ENCODE data around the gene VDAC1. TPM values are rescaled to one million over a fixed set of nuclear protein-coding genes. Genes with fewer than 3 reads are reported as not detected.

VDAC1 gene
- total RNA-seq, 1 donor from 2014 or later, result 218 TPM

GRCh38 chr5:133945568-133945967 lies 59.2 kb downstream of the VDAC1 start:
- Mint-ChIP-seq H3K9me3 (no peaks in the 10 kb centered on the region), H3K4me3 (no peak overlapping the region), H3K36me3 (ENCODE audit: low read depth) (no peaks in the 10 kb centered on the region), H3K27me3 (ENCODE audit: low read depth) (no peaks in the 10 kb centered on the region), H3K4me1 (no peaks in the 10 kb centered on the region), H3K27ac (ENCODE audit: unreplicated experiment) (no peak overlapping the region)
- TF ChIP-seq, protein P1, sequence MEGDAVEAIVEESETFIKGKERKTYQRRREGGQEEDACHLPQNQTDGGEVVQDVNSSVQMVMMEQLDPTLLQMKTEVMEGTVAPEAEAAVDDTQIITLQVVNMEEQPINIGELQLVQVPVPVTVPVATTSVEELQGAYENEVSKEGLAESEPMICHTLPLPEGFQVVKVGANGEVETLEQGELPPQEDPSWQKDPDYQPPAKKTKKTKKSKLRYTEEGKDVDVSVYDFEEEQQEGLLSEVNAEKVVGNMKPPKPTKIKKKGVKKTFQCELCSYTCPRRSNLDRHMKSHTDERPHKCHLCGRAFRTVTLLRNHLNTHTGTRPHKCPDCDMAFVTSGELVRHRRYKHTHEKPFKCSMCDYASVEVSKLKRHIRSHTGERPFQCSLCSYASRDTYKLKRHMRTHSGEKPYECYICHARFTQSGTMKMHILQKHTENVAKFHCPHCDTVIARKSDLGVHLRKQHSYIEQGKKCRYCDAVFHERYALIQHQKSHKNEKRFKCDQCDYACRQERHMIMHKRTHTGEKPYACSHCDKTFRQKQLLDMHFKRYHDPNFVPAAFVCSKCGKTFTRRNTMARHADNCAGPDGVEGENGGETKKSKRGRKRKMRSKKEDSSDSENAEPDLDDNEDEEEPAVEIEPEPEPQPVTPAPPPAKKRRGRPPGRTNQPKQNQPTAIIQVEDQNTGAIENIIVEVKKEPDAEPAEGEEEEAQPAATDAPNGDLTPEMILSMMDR (conservative IDR thresholded peaks at IDR 0.05), result no peak
- DNase-seq (ENCODE audit: low read depth, low spot score), result no peak

DNA sequence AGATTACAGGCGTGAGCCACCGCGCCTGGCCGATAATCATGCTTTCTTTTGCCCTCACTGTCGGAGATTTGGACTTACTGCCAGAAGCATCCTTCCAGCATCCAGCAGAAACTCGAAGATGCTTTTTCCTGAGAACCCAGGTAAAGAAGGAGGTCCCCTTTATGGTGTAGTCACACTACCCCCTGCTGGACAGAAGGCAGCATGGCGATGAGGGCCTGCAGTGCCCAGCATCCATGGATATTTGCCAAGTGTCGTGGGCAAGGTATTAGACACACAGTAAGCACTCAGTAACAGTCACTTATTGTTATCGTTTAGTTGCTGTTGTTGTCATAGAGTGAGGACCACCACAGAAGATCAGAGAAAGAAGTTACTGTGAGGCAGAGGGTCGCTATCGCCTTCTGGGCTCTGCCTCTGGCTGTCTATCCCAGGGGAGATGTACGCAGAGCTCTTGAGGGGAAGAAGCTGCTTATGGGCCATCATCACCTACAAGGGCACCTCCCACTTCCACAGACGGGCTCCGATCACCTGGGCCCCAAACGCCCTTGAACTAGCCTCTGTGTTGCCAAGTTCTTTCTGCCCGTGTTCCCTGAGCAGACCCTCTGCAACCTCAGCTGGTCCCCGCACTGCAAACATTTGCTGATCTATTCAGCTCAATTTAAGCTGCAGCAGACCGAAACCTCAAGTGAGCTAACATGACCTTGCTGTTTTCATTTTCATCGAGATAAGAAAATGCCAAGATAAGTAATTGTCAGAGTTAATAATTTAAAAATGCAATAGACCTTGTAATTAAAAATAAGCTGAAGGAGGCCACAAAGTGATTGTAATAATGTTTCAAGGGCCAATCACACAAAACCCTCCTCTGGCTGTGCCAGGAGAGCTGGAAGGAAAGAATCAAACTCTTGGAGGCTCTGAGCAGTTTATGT lies 60.3 kb downstream of the VDAC1 start:
- Mint-ChIP-seq H3K4me1 (no peaks in the 10 kb centered on the region), H3K9me3 (no peaks in the 10 kb centered on the region), H3K4me3 (no peak overlapping the region), H3K27me3 (ENCODE audit: low read depth) (no peaks in the 10 kb centered on the region), H3K27ac (ENCODE audit: unreplicated experiment) (no peak overlapping the region), H3K36me3 (ENCODE audit: low read depth) (no peaks in the 10 kb centered on the region)
- TF ChIP-seq, protein P1 (conservative IDR thresholded peaks at IDR 0.05), result peak; percentile 77
- peak; percentile 51 for DNase-seq (ENCODE audit: low read depth, low spot score)

DNA sequence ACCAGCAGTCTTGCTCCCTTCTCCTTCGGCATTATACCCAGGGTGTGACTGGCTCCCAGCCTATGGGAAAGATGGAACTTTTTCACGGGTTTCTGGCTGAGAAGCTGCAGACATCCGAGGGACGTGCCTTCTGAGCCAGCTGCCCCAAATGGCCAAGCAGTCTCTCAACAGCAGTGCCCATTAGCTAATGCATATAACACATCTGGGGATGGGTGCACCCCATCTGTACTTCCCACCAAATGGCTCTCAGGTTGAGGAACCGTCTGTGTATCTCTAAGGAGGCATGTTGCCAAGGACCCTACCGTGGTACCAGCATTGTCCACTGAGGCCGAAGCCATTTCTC lies 61.3 kb downstream of the VDAC1 start:
- no peaks in the 10 kb centered on the region for H3K36me3 Mint-ChIP-seq (ENCODE audit: low read depth)
- no peak for DNase-seq (ENCODE audit: low read depth, low spot score)
- H3K27me3 Mint-ChIP-seq (ENCODE audit: low read depth), result no peaks in the 10 kb centered on the region
- no peaks in the 10 kb centered on the region for H3K9me3 Mint-ChIP-seq
- H3K27ac Mint-ChIP-seq (ENCODE audit: unreplicated experiment), result no peak overlapping the region
- H3K4me1 Mint-ChIP-seq, result no peaks in the 10 kb centered on the region
- TF ChIP-seq, protein P1 (conservative IDR thresholded peaks at IDR 0.05), result no peak
- no peak overlapping the region for H3K4me3 Mint-ChIP-seq

- H3K36me3 Mint-ChIP-seq (ENCODE audit: low read depth), result no peaks in the 10 kb centered on the region
- H3K27ac Mint-ChIP-seq (ENCODE audit: unreplicated experiment), result no peak overlapping the region
- DNase-seq (ENCODE audit: low read depth, low spot score), result no peak
- no peaks in the 10 kb centered on the region for H3K9me3 Mint-ChIP-seq
- H3K4me3 Mint-ChIP-seq, result no peak overlapping the region
- H3K27me3 Mint-ChIP-seq (ENCODE audit: low read depth), result no peaks in the 10 kb centered on the region
- no peaks in the 10 kb centered on the region for H3K4me1 Mint-ChIP-seq
- TF ChIP-seq, protein P1 (conservative IDR thresholded peaks at IDR 0.05), result no peak
Measured at GRCh38 chr5:133942614-133943474, 61.9 kb downstream of the VDAC1 start.

DNA sequence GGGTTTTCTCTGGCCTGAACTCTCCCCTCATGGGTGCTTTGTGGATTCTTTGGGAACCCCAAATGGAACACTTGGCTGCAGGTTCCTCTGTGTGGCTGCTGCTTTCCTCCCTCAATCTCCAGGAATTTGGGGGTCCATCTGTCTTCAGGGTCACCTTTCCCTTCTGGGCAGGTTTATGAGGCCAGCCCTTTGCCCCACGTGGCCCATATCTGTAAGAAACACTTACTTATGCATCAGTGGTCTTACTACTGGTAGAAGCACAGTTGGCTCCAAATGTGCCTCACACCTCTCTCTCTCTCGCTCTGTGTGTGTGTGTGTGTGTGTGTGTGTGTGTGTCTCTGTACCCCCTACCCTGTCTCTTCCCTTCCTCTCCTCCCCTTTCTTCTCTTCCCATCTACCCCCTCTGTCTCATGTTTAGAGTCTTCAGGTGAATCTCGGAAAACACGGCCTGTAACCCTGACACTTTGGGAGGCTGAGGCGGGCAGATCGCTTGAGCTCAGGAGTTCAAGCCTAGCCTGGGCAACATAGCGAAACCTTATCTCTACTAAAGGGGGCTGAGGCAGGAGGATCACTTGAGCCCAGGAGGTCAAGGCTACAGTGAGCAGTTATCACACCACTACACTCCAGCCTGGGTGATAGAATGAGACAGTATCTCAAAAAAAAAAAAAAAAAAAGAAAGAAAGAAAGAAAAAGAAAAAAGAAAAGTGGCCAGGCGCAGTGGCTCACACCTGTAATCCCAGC lies 63.1 kb downstream of the VDAC1 start:
- no peak overlapping the region for H3K4me3 Mint-ChIP-seq
- DNase-seq (ENCODE audit: low read depth, low spot score), result no peak
- no peak overlapping the region for H3K27ac Mint-ChIP-seq (ENCODE audit: unreplicated experiment)
- TF ChIP-seq, protein P1 (conservative IDR thresholded peaks at IDR 0.05), result no peak
- no peaks in the 10 kb centered on the region for H3K9me3 Mint-ChIP-seq
- H3K4me1 Mint-ChIP-seq, result no peaks in the 10 kb centered on the region
- no peaks in the 10 kb centered on the region for H3K27me3 Mint-ChIP-seq (ENCODE audit: low read depth)
- no peaks in the 10 kb centered on the region for H3K36me3 Mint-ChIP-seq (ENCODE audit: low read depth)
